ENCODE measurements around the gene SMG6. TPM values are rescaled to one million over a fixed set of nuclear protein-coding genes. Genes with fewer than 3 reads are reported as not detected.

SMG6 gene
- total RNA-seq, 1 experiment from 2014 or later, result 25.6 TPM

- H3K27ac Mint-ChIP-seq, result no peak overlapping the region
- no peaks in the 10 kb centered on the region for H3K36me3 Mint-ChIP-seq
- peaks cover 72% of the 10 kb centered on the region for H3K27me3 Mint-ChIP-seq (ENCODE audit: low read depth)
- CTCF ChIA-PET, result interaction anchor here (0.7 to 1.7 kb wide), 3 partner anchors 9 to 141 kb away, joined by 3 to 6 read pairs (median 5); no protein-coding TSS in a partner anchor
- H3K9me3 Mint-ChIP-seq, result no peaks in the 10 kb centered on the region
- POLR2A ChIA-PET, result no interaction called here
- peak overlapping the region; percentile 50 for H3K4me3 Mint-ChIP-seq
- ATAC-seq, result peak; percentile 45
- no peaks in the 10 kb centered on the region for H3K4me1 Mint-ChIP-seq
- peak; percentile 78 for DNase-seq (ENCODE audit: low spot score)
- no peak for TF ChIP-seq NFATC4 (CRISPR knock-in tag; IDR thresholded peaks at IDR 0.05)
- TF ChIP-seq RORB (CRISPR knock-in tag; IDR thresholded peaks at IDR 0.05), result no peak
- 0 out of 2 replicates have a peak, but pooled peaks have one; percentile 69 for TF ChIP-seq TP53 (CRISPR knock-in tag; IDR thresholded peaks at IDR 0.05)
- TF ChIP-seq CREB1 (CRISPR knock-in tag; IDR thresholded peaks at IDR 0.05), result no peak
- 0 out of 2 replicates have a peak, but pooled peaks have one; percentile 48 for TF ChIP-seq FOXP4 (CRISPR knock-in tag; IDR thresholded peaks at IDR 0.05)
- TF ChIP-seq ATF3 (CRISPR knock-in tag; conservative IDR thresholded peaks at IDR 0.05), result no peak
- peak; percentile 14; the same call in 1 of the 2 replicates for TF ChIP-seq USF2 (CRISPR knock-in tag; IDR thresholded peaks at IDR 0.05)
- TF ChIP-seq JUN (CRISPR knock-in tag; IDR thresholded peaks at IDR 0.05), result no peak
- TF ChIP-seq GTF2I (CRISPR knock-in tag; conservative IDR thresholded peaks at IDR 0.05), result no peak
- no peak for TF ChIP-seq OVOL2 (CRISPR knock-in tag; IDR thresholded peaks at IDR 0.05; ENCODE audit: borderline replicate concordance)
- TF ChIP-seq E2F5 (CRISPR knock-in tag; IDR thresholded peaks at IDR 0.05), result no peak
- no peak for TF ChIP-seq ZSCAN18 (CRISPR knock-in tag; IDR thresholded peaks at IDR 0.05)
- 0 out of 2 replicates have a peak, but pooled peaks have one; percentile 23 for TF ChIP-seq ZNF219 (CRISPR knock-in tag; IDR thresholded peaks at IDR 0.05; ENCODE audit: borderline replicate concordance)
- no peak for TF ChIP-seq EMX1 (CRISPR knock-in tag; IDR thresholded peaks at IDR 0.05)
- peak; percentile 45; the same call in 1 of the 2 replicates for TF ChIP-seq TEAD1 (CRISPR knock-in tag; IDR thresholded peaks at IDR 0.05)
- TF ChIP-seq KAT7 (CRISPR knock-in tag; IDR thresholded peaks at IDR 0.05; ENCODE audit: borderline replicate concordance), result no peak
- TF ChIP-seq GABPB1 (CRISPR knock-in tag; IDR thresholded peaks at IDR 0.05), result no peak
- no peak for TF ChIP-seq FOXJ3 (CRISPR knock-in tag; IDR thresholded peaks at IDR 0.05; ENCODE audit: borderline replicate concordance)
- no peak for TF ChIP-seq IRF2 (CRISPR knock-in tag; IDR thresholded peaks at IDR 0.05; ENCODE audit: borderline replicate concordance, low read depth)
- no peak for TF ChIP-seq JAZF1 (CRISPR knock-in tag; IDR thresholded peaks at IDR 0.05)
- TF ChIP-seq ELF4 (CRISPR knock-in tag; IDR thresholded peaks at IDR 0.05; ENCODE audit: low read depth), result no peak
- TF ChIP-seq FOXK1 (CRISPR knock-in tag; IDR thresholded peaks at IDR 0.05), result no peak
- no peak for TF ChIP-seq ZBTB43 (CRISPR knock-in tag; IDR thresholded peaks at IDR 0.05)
- peak; percentile 18; the same call in 1 of the 2 replicates for TF ChIP-seq ETV6 (CRISPR knock-in tag; IDR thresholded peaks at IDR 0.05)
- no peak for TF ChIP-seq ZNF425 (CRISPR knock-in tag; conservative IDR thresholded peaks at IDR 0.05)
- no peak for TF ChIP-seq SMAD3 (CRISPR knock-in tag; IDR thresholded peaks at IDR 0.05; ENCODE audit: borderline replicate concordance)
- no peak for TF ChIP-seq CDX4 (CRISPR knock-in tag; IDR thresholded peaks at IDR 0.05; ENCODE audit: borderline replicate concordance)
Observed at GRCh38 chr17:2049333-2050299, 254.0 kb downstream of the SMG6 start.

Data from WTC11 (cell line).